Measurements from ENCODE around the gene MOV10L1.

The MOV10L1 gene

GRCh38 chr22:50206599-50206998 lies 116.8 kb downstream of the MOV10L1 start:
- Histone ChIP-seq H2AFZ (ENCODE audit: low read length) (no peak overlapping the region), H4K20me1 (ENCODE audit: insufficient read depth, low read length) (no peaks in the 10 kb centered on the region), H3K27ac (ENCODE audit: low read length) (no peak overlapping the region), H3K4me1 (ENCODE audit: low read length) (peaks cover 7% of the 10 kb centered on the region; the same call in 1 of the 2 replicates), H3K27me3 (replicated peaks; ENCODE audit: insufficient read depth, low read length) (no peaks in the 10 kb centered on the region), H3K9me3 (replicated peaks; ENCODE audit: insufficient read depth, low read length) (no peaks in the 10 kb centered on the region), H3K79me2 (ENCODE audit: low read length) (peaks cover 15% of the 10 kb centered on the region), H3K4me2 (ENCODE audit: low read depth, low read length) (no peak overlapping the region), H3K36me3 (replicated peaks; ENCODE audit: insufficient read depth, low read length) (no peaks in the 10 kb centered on the region), H3K4me3 (ENCODE audit: low read length) (no peak overlapping the region), H3K9ac (ENCODE audit: low read length) (no peak overlapping the region), H3F3A (ENCODE audit: insufficient read depth, low read length) (no peaks in the 10 kb centered on the region), H3K9me2 (replicated peaks; ENCODE audit: insufficient read depth, low read length) (no peaks in the 10 kb centered on the region)
- TF ChIP-seq EZH2phosphoT487 (IDR thresholded peaks at IDR 0.05; ENCODE audit: low read length) (no peak), CTCF (IDR thresholded peaks at IDR 0.05; ENCODE audit: low read length) (peak; percentile 17; the same call in 1 of the 2 replicates)
- no peak for DNase-seq

GRCh38 chr22:50207383-50208140 lies 117.8 kb downstream of the MOV10L1 start:
- Histone ChIP-seq H3K79me2 (ENCODE audit: low read length) (peaks cover 6% of the 10 kb centered on the region), H2AFZ (ENCODE audit: low read length) (no peak overlapping the region), H3K9me2 (replicated peaks; ENCODE audit: insufficient read depth, low read length) (no peaks in the 10 kb centered on the region), H3K27me3 (replicated peaks; ENCODE audit: insufficient read depth, low read length) (no peaks in the 10 kb centered on the region), H4K20me1 (ENCODE audit: insufficient read depth, low read length) (no peaks in the 10 kb centered on the region), H3K4me1 (ENCODE audit: low read length) (no peaks in the 10 kb centered on the region), H3K27ac (ENCODE audit: low read length) (no peak overlapping the region), H3K9ac (ENCODE audit: low read length) (no peak overlapping the region), H3K4me3 (ENCODE audit: low read length) (no peak overlapping the region), H3K4me2 (ENCODE audit: low read depth, low read length) (no peak overlapping the region), H3K36me3 (replicated peaks; ENCODE audit: insufficient read depth, low read length) (no peaks in the 10 kb centered on the region), H3K9me3 (replicated peaks; ENCODE audit: insufficient read depth, low read length) (no peaks in the 10 kb centered on the region), H3F3A (ENCODE audit: insufficient read depth, low read length) (no peaks in the 10 kb centered on the region)
- no peak for DNase-seq
- TF ChIP-seq CTCF (IDR thresholded peaks at IDR 0.05; ENCODE audit: low read length) (no peak), EZH2phosphoT487 (IDR thresholded peaks at IDR 0.05; ENCODE audit: low read length) (no peak), EZH2 (optimal IDR thresholded peaks at IDR 0.05; ENCODE audit: low read depth, low read length) (no peak)

GRCh38 chr22:50208430-50208938 lies 118.7 kb downstream of the MOV10L1 start:
- Histone ChIP-seq H3K4me1 (ENCODE audit: low read length) (no peaks in the 10 kb centered on the region), H3K9ac (ENCODE audit: low read length) (no peak overlapping the region), H3K27ac (ENCODE audit: low read length) (no peak overlapping the region), H3K27me3 (replicated peaks; ENCODE audit: insufficient read depth, low read length) (no peaks in the 10 kb centered on the region), H4K20me1 (ENCODE audit: insufficient read depth, low read length) (no peaks in the 10 kb centered on the region), H3K9me2 (replicated peaks; ENCODE audit: insufficient read depth, low read length) (no peaks in the 10 kb centered on the region), H3K4me3 (ENCODE audit: low read length) (no peak overlapping the region), H3K79me2 (ENCODE audit: low read length) (peaks cover 8% of the 10 kb centered on the region), H2AFZ (ENCODE audit: low read length) (no peak overlapping the region), H3F3A (ENCODE audit: insufficient read depth, low read length) (no peaks in the 10 kb centered on the region), H3K4me2 (ENCODE audit: low read depth, low read length) (no peak overlapping the region), H3K36me3 (replicated peaks; ENCODE audit: insufficient read depth, low read length) (no peaks in the 10 kb centered on the region; the same call in 1 of the 2 replicates), H3K9me3 (replicated peaks; ENCODE audit: insufficient read depth, low read length) (no peaks in the 10 kb centered on the region)
- TF ChIP-seq EZH2phosphoT487 (IDR thresholded peaks at IDR 0.05; ENCODE audit: low read length) (no peak), EZH2 (optimal IDR thresholded peaks at IDR 0.05; ENCODE audit: low read depth, low read length) (no peak), CTCF (IDR thresholded peaks at IDR 0.05; ENCODE audit: low read length) (no peak)
- DNase-seq: no peak

All from MM.1S (cell line).